ENCODE results near the gene POU2F3.

- TF ChIP-seq EZH2phosphoT487 (IDR thresholded peaks at IDR 0.05; ENCODE audit: insufficient read depth, low read depth): no peak
- no peak for TF ChIP-seq EZH2 (IDR thresholded peaks at IDR 0.05; ENCODE audit: insufficient read depth, poor library complexity, severe bottlenecking)
Measured at GRCh38 chr11:120332822-120333716, 93.1 kb downstream of the POU2F3 start.
